GM18858 (cell line): ENCODE results near the gene HIPK2.

ENCODE experiments used
- ATAC-seq: cut with Tn5 transposase; IDR thresholded peaks from one replicate; pipeline ENCODE4 v1.9.1; 2021; ENCODE audit not compliant: unreplicated experiment

The HIPK2 gene

DNA sequence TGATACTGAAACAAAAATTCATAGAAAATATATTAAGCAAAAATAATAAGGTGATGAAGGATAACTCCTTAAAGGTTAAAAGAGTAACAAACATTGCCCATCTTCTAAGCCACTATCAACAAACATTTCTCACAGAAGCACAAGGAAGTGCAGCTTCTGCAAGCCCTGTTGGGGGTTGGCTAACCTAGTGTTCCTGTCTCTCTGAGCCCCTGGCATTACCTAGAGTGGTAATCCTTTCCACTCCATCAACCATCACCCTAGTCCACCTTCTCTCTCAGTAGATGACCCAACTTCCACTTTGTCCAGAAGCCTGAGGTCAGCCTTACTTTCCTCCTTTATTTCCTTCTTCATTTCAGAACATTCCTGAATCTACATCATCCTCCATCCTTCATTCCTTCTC lies 59.7 kb downstream of the HIPK2 start:
- ATAC-seq, result no peak

DNA sequence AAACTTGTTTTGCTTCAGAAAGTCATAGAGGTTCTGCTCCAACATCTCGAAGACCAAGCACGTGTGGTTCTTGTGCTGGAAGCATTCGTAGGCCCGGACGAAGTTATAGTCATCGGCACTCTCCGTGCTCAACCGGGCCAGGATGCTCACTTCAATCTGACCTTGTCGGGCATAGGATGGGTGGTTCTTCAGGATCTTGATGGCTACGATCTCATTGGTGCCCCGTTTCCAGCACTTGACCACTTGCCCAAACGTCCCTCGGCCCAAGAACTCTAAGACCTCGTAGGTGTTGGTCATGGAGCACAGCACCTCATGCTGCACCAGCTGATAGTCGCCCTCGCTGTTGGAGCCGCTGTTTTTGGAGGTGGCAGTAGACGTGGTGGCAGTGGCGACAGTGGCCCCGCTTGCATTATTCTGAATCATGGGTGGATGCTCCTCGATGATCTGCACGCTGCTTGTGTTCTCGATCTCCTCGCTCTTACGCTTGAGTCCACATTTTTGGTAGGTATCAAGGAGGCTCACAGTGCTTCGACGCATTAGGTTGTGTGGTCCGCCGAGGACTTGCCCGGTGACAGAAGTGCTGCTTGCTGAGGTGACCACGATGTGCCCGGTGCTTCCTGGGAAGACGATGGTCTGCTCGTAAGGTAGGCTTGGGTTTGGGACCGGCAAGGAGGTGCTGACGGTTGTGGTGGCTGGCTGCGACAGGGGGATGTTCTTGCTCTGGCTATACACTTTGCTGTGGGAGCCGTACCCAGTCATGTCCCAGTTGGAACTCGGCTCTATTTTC lies 61.4 kb downstream of the HIPK2 start:
- no peak for ATAC-seq

- ATAC-seq, result no peak
These were observed 62.5 kb downstream of the HIPK2 start for GRCh38 chr7:139715194-139715815.

- ATAC-seq, result peak; percentile 95
These were observed 63.5 kb downstream of the HIPK2 start for GRCh38 chr7:139714163-139714901.

DNA sequence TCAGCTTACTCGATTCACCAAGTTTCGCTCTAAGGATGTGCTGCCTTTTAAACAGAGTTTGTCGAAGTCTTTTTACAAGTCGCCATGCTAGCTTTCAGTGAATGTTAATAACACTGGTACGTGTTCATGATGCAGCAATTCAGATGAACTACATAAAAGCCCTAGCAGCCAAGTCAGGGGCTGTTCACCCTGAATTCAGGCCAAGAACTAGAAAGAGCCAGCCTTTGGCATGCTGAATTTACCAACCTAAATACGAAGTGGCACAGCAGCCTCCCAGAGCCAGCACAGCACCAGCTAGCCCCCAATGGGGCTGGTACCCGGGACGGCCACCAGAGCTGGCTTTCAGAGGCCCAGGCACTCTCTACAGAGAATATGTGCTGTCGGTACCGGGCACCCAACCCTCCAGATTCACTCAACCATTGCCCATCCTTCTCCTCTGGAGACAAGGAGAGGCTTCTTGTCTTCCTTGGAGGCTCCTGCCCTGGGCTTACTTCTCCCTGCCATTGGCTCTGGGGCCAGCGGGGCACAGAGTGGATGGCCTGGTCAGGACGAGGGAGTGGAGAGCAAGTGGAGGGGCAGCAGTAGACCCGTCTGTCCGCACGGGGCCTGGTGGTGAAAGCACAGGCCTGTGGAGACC lies 64.2 kb downstream of the HIPK2 start:
- no peak for ATAC-seq

- ATAC-seq, result no peak
These were observed 64.7 kb downstream of the HIPK2 start for GRCh38 chr7:139713061-139713460.

- ATAC-seq, result no peak
These were observed 65.6 kb downstream of the HIPK2 start for GRCh38 chr7:139711991-139712743.

DNA sequence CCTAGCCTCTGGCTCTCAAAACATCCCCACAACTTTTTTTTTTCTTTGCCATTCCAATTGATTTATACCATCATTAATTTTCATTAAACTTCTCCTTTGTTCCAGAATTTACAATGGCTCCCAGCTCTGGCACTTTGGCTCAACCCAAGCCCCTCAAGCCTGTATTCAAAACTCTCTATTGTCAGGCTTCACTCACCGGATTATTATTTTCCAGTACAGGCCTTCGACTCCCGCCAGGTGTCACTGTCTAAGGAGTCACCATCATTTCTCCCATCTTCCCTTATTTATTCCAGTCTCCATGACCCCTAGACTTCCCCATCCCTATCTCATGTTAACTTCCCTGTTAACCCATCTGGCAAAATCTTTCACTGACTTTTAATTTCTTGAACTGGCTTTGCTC lies 67.8 kb downstream of the HIPK2 start:
- no peak for ATAC-seq

DNA sequence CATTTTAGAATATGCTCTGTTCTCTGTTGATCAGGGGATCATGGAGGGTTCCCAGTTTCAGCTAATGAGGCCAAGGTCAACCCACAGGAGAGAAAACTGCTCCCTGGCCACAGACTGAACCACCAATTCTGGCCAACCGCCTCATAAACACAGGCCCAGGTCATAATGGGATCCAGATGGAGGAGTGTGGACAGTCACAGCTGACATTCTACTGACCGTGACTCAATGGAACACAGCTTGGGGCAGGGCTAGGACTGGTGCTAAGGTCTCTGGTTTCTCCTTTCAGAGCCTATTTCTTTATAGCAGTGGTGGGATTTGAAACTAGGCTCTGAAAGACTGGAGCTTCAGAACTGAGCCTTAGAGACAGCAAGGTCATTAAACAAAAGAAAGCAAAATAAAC lies 68.3 kb downstream of the HIPK2 start:
- no peak for ATAC-seq

DNA sequence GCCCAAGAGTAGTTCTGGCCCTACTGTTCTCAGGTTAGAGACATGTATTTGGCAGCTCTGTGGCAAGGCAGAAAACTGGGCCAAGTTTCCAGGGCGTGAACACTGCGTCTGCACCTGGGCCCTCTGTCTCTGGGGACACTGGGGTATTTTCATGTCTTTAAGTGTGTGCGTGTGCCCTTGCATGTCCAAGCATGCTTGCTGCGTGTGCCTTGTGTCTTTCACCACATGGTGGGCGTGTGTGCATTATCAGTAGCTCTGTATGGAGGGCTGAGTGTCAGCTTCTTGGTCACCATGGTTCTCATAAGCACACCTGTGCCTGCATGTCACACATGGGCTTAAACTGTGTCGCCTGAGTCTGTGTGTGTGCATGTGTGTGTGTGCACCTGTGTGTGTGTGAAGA lies 69.3 kb downstream of the HIPK2 start:
- peak; percentile 91 for ATAC-seq

DNA sequence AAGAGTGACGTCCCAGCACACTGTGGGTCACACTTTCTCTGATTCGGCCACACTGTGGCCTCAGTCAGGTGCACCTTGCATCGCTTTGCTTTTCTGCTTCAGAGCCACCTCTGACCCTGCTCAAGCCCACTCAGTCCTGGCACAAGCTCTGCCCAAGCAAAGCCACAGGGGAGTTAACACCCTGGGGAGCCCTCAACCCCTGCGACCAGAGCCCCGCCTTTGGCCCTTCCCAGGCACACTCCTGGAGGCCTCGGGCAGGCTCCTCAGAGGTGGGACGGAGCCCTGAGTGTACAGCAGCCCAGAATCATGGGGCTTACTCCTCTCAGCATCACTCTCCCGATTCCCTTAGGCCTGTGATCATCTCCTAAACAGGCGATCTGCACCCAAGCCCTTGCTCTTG lies 71.0 kb downstream of the HIPK2 start:
- no peak for ATAC-seq

GRCh38 chr7:139704308-139704879 lies 73.4 kb downstream of the HIPK2 start:
- no peak for ATAC-seq

- ATAC-seq, result peak; percentile 6
These were observed 74.1 kb downstream of the HIPK2 start for GRCh38 chr7:139703487-139704307.

- ATAC-seq, result peak; percentile 58
These were observed 74.8 kb downstream of the HIPK2 start for GRCh38 chr7:139702811-139703486.

- no peak for ATAC-seq
These were observed 75.5 kb downstream of the HIPK2 start for GRCh38 chr7:139702313-139702731.

GRCh38 chr7:139701908-139702307 lies 75.9 kb downstream of the HIPK2 start:
- ATAC-seq, result no peak

DNA sequence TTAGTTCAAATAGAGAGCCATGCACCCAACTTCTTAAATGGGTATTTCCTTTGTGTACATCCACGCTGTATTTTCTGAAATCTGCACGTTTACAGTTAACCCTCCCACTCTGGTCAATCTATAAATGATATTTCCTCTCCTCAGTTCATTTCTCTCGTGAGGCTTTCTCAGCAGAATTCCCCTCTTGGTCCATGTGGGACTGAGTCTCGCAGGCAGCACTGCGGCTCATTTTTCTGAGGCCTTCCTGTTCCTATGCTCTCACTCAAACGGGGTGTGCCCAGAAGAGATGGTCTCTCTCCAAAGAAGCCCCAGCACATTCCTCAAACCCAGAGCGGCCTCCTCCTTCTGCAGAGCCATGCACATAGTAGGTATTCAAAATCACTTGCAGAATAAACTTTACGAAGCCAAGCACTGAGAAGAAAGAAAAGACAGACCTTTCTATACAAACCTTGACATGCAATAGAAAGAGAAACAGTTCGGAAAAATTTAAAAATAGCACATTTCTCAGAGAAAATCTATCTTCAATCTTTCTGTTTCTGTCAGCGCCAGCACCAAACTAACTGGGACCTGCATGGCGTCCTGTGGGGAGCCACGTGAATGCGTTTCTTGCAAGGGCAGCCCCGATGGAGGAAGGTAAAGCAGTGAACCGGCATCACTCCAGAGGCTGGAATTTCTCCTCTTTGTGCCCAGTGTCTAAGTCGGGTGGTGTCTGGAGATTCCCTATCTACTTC lies 77.1 kb downstream of the HIPK2 start:
- no peak for ATAC-seq
